Stimulated activated effector memory CD8-positive, alpha-beta T cell treated with anti-CD3 and anti-CD28 coated beads, Interleukin-12 subunit alpha, Interleukin-12 subunit beta, amount 100 ng/mL, for 72 hours (primary cell): ENCODE measurements around the gene MB.

Experiments
- ATAC-seq: fragments of 150-1000 bp; cut with Tn5 transposase; 2 replicates; pipeline ENCODE4 v1.10.0; 2021
- DNase-seq, 2 donors: peaks; one replicate each; pipeline ENCODE4 v3.0.0; 2021 to 2022; ENCODE audit warnings: low spot score in 2 of 2
- H3K27ac Mint-ChIP-seq: one replicate; pipeline ENCODE4 v1.8.0; 2022; ENCODE audit warnings: mild to moderate bottlenecking, mixed read lengths
- H3K36me3 Mint-ChIP-seq: one replicate; pipeline ENCODE4 v1.8.0; 2022; ENCODE audit warnings: mild to moderate bottlenecking, mixed read lengths
- H3K4me1 Mint-ChIP-seq: one replicate; pipeline ENCODE4 v1.8.0; 2022; ENCODE audit warnings: mixed read lengths
- H3K4me3 Mint-ChIP-seq: one replicate; pipeline ENCODE4 v1.8.0; 2022; ENCODE audit warnings: mild to moderate bottlenecking, mixed read lengths
- H3K9me3 Mint-ChIP-seq: one replicate; pipeline ENCODE4 v1.8.0; 2022; ENCODE audit warnings: mixed read lengths

Gene MB

GRCh38 chr22:35587447-35587870 is 29.7 kb downstream of the MB start:
- ATAC-seq (no peak), DNase-seq (no peak)
- Mint-ChIP-seq H3K27ac (no peak overlapping the region), H3K9me3 (no peaks in the 10 kb centered on the region), H3K4me1 (peaks cover 6% of the 10 kb centered on the region), H3K36me3 (no peaks in the 10 kb centered on the region), H3K4me3 (no peak overlapping the region)

- H3K36me3 Mint-ChIP-seq: no peaks in the 10 kb centered on the region
- H3K9me3 Mint-ChIP-seq: no peaks in the 10 kb centered on the region
- no peak for ATAC-seq
- H3K27ac Mint-ChIP-seq: no peak overlapping the region
- DNase-seq: no peak
- peaks cover 6% of the 10 kb centered on the region for H3K4me1 Mint-ChIP-seq
- H3K4me3 Mint-ChIP-seq: no peak overlapping the region
These were observed 30.4 kb downstream of the MB start for GRCh38 chr22:35586771-35587170.

GRCh38 chr22:35582861-35583670 is 34.1 kb downstream of the MB start:
- Mint-ChIP-seq H3K36me3 (no peaks in the 10 kb centered on the region), H3K27ac (no peak overlapping the region), H3K9me3 (no peaks in the 10 kb centered on the region), H3K4me3 (no peak overlapping the region), H3K4me1 (peaks cover 6% of the 10 kb centered on the region)
- peak; percentile 36 to 74 for DNase-seq
- peak; percentile 57 for ATAC-seq

- Mint-ChIP-seq H3K9me3 (peaks cover 4% of the 10 kb centered on the region), H3K36me3 (no peaks in the 10 kb centered on the region), H3K4me3 (no peak overlapping the region), H3K4me1 (peaks cover 6% of the 10 kb centered on the region), H3K27ac (no peak overlapping the region)
- no peak for DNase-seq
- ATAC-seq: no peak
These were observed 34.8 kb downstream of the MB start for GRCh38 chr22:35582218-35582860.

GRCh38 chr22:35581023-35581413 is 36.1 kb downstream of the MB start:
- DNase-seq: no peak
- no peak overlapping the region for H3K4me3 Mint-ChIP-seq
- no peaks in the 10 kb centered on the region for H3K36me3 Mint-ChIP-seq
- no peak for ATAC-seq
- H3K9me3 Mint-ChIP-seq: peaks cover 4% of the 10 kb centered on the region
- peaks cover 6% of the 10 kb centered on the region for H3K4me1 Mint-ChIP-seq
- H3K27ac Mint-ChIP-seq: no peak overlapping the region

GRCh38 chr22:35580351-35581022 is 36.6 kb downstream of the MB start:
- Mint-ChIP-seq H3K4me1 (peaks cover 6% of the 10 kb centered on the region), H3K9me3 (peaks cover 4% of the 10 kb centered on the region), H3K27ac (no peak overlapping the region), H3K4me3 (no peak overlapping the region), H3K36me3 (no peaks in the 10 kb centered on the region)
- ATAC-seq (no peak), DNase-seq (no peak)

GRCh38 chr22:35578836-35579575 is 38.1 kb downstream of the MB start:
- Mint-ChIP-seq H3K4me3 (no peak overlapping the region), H3K9me3 (peaks cover 4% of the 10 kb centered on the region), H3K4me1 (peaks cover 6% of the 10 kb centered on the region), H3K27ac (no peak overlapping the region), H3K36me3 (no peaks in the 10 kb centered on the region)
- DNase-seq: no peak
- no peak for ATAC-seq

GRCh38 chr22:35577799-35578659 is 39.1 kb downstream of the MB start:
- ATAC-seq (no peak), DNase-seq (no peak)
- H3K27ac Mint-ChIP-seq: no peak overlapping the region
- peaks cover 4% of the 10 kb centered on the region for H3K9me3 Mint-ChIP-seq
- no peak overlapping the region for H3K4me3 Mint-ChIP-seq
- peaks cover 2% of the 10 kb centered on the region for H3K4me1 Mint-ChIP-seq
- H3K36me3 Mint-ChIP-seq: no peaks in the 10 kb centered on the region

- H3K4me1 Mint-ChIP-seq: no peaks in the 10 kb centered on the region
- peaks cover 4% of the 10 kb centered on the region for H3K9me3 Mint-ChIP-seq
- H3K36me3 Mint-ChIP-seq: no peaks in the 10 kb centered on the region
- DNase-seq (no peak), ATAC-seq (no peak)
- H3K4me3 Mint-ChIP-seq: no peak overlapping the region
- H3K27ac Mint-ChIP-seq: no peak overlapping the region
These were observed 40.5 kb downstream of the MB start for GRCh38 chr22:35576671-35577070.

GRCh38 chr22:35575116-35575748 is 41.9 kb downstream of the MB start:
- Mint-ChIP-seq H3K9me3 (peaks cover 4% of the 10 kb centered on the region), H3K4me3 (no peak overlapping the region), H3K4me1 (no peaks in the 10 kb centered on the region), H3K27ac (no peak overlapping the region), H3K36me3 (no peaks in the 10 kb centered on the region)
- DNase-seq (no peak), ATAC-seq (peak; percentile 35)

GRCh38 chr22:35572556-35572955 is 44.6 kb downstream of the MB start:
- DNase-seq (no peak), ATAC-seq (no peak)
- Mint-ChIP-seq H3K27ac (no peak overlapping the region), H3K36me3 (no peaks in the 10 kb centered on the region), H3K4me3 (no peak overlapping the region), H3K4me1 (no peaks in the 10 kb centered on the region), H3K9me3 (no peaks in the 10 kb centered on the region)

- DNase-seq (no peak), ATAC-seq (no peak)
- Mint-ChIP-seq H3K4me3 (no peak overlapping the region), H3K4me1 (no peaks in the 10 kb centered on the region), H3K27ac (no peak overlapping the region), H3K9me3 (no peaks in the 10 kb centered on the region), H3K36me3 (no peaks in the 10 kb centered on the region)
These were observed 46.4 kb downstream of the MB start for GRCh38 chr22:35570686-35571194.

- no peaks in the 10 kb centered on the region for H3K36me3 Mint-ChIP-seq
- no peaks in the 10 kb centered on the region for H3K9me3 Mint-ChIP-seq
- ATAC-seq (no peak), DNase-seq (no peak)
- no peaks in the 10 kb centered on the region for H3K4me1 Mint-ChIP-seq
- H3K27ac Mint-ChIP-seq: no peak overlapping the region
- H3K4me3 Mint-ChIP-seq: no peak overlapping the region
These were observed 47.2 kb downstream of the MB start for GRCh38 chr22:35569916-35570315.
